ENCODE measurements around the gene KIF16B.
A peak's percentile ranks its signal among the peaks of the same experiment; 100 is the strongest.

KIF16B gene

GRCh38 chr20:16390991-16391390 lies 182.3 kb downstream of the KIF16B start:
- DNase-seq: no peak

GRCh38 chr20:16388731-16389130 lies 184.5 kb downstream of the KIF16B start:
- no peak for DNase-seq

- DNase-seq: no peak
These were observed 185.6 kb downstream of the KIF16B start for GRCh38 chr20:16387666-16388065.

- no peak for DNase-seq
These were observed 187.4 kb downstream of the KIF16B start for GRCh38 chr20:16385891-16386290.

GRCh38 chr20:16385462-16385861 lies 187.8 kb downstream of the KIF16B start:
- DNase-seq: peak; percentile 77

GRCh38 chr20:16381444-16381843 lies 191.8 kb downstream of the KIF16B start:
- DNase-seq: no peak

GRCh38 chr20:16378712-16379370 lies 194.4 kb downstream of the KIF16B start:
- DNase-seq: no peak

GRCh38 chr20:16378122-16378521 lies 195.1 kb downstream of the KIF16B start:
- DNase-seq: no peak

GRCh38 chr20:16369441-16369840 lies 203.8 kb downstream of the KIF16B start:
- DNase-seq: no peak

- DNase-seq: no peak
These were observed 204.5 kb downstream of the KIF16B start for GRCh38 chr20:16368645-16369292.

- no peak for DNase-seq
These were observed 205.2 kb downstream of the KIF16B start for GRCh38 chr20:16367948-16368560.

- DNase-seq: no peak
These were observed 206.7 kb downstream of the KIF16B start for GRCh38 chr20:16366529-16366928.

- no peak for DNase-seq
These were observed 208.9 kb downstream of the KIF16B start for GRCh38 chr20:16364320-16364687.

GRCh38 chr20:16363506-16364319 lies 209.5 kb downstream of the KIF16B start:
- no peak for DNase-seq

GRCh38 chr20:16362642-16363041 lies 210.6 kb downstream of the KIF16B start:
- no peak for DNase-seq

- DNase-seq: no peak
These were observed 212.6 kb downstream of the KIF16B start for GRCh38 chr20:16360668-16361067.

- DNase-seq: no peak
These were observed 219.8 kb downstream of the KIF16B start for GRCh38 chr20:16353417-16353781.

- DNase-seq: no peak
These were observed 220.4 kb downstream of the KIF16B start for GRCh38 chr20:16352751-16353416.

- DNase-seq: no peak
These were observed 220.9 kb downstream of the KIF16B start for GRCh38 chr20:16352321-16352720.

GRCh38 chr20:16351415-16351814 lies 221.8 kb downstream of the KIF16B start:
- DNase-seq: no peak

GRCh38 chr20:16350465-16350864 lies 222.8 kb downstream of the KIF16B start:
- DNase-seq: no peak

- no peak for DNase-seq
These were observed 223.6 kb downstream of the KIF16B start for GRCh38 chr20:16349523-16350260.

Measured in NCI-H510A treated with DMSO at 0.1 percent for 48 hours (cell line).